Measurements from ENCODE around the gene SLC22A4.

The SLC22A4 gene

GRCh38 chr5:132262882-132263547, 31.2 kb upstream of the SLC22A4 start:
- DNase-seq (ENCODE audit: low read depth), result no peak

- DNase-seq (ENCODE audit: low read depth), result no peak
These were observed 30.5 kb upstream of the SLC22A4 start for GRCh38 chr5:132263548-132264261.

- no peak for DNase-seq (ENCODE audit: low read depth)
These were observed 29.5 kb upstream of the SLC22A4 start for GRCh38 chr5:132264546-132265335.

- no peak for DNase-seq (ENCODE audit: low read depth)
These were observed 28.7 kb upstream of the SLC22A4 start for GRCh38 chr5:132265336-132266030.

- DNase-seq (ENCODE audit: low read depth), result no peak
These were observed 28.0 kb upstream of the SLC22A4 start for GRCh38 chr5:132266031-132266835.

GRCh38 chr5:132266836-132267160, 27.4 kb upstream of the SLC22A4 start:
- no peak for DNase-seq (ENCODE audit: low read depth)

GRCh38 chr5:132267166-132267739, 26.9 kb upstream of the SLC22A4 start:
- DNase-seq (ENCODE audit: low read depth), result no peak

- DNase-seq (ENCODE audit: low read depth), result no peak
These were observed 26.0 kb upstream of the SLC22A4 start for GRCh38 chr5:132267931-132268768.

- DNase-seq (ENCODE audit: low read depth), result no peak
These were observed 25.2 kb upstream of the SLC22A4 start for GRCh38 chr5:132268769-132269551.

- no peak for DNase-seq (ENCODE audit: low read depth)
These were observed 24.4 kb upstream of the SLC22A4 start for GRCh38 chr5:132269635-132270334.

- no peak for DNase-seq (ENCODE audit: low read depth)
These were observed 23.9 kb upstream of the SLC22A4 start for GRCh38 chr5:132270335-132270665.

GRCh38 chr5:132270706-132271105, 23.5 kb upstream of the SLC22A4 start:
- no peak for DNase-seq (ENCODE audit: low read depth)

- no peak for DNase-seq (ENCODE audit: low read depth)
These were observed 22.6 kb upstream of the SLC22A4 start for GRCh38 chr5:132271251-132272246.

GRCh38 chr5:132272311-132273210, 21.6 kb upstream of the SLC22A4 start:
- DNase-seq (ENCODE audit: low read depth), result peak; percentile 68

- no peak for DNase-seq (ENCODE audit: low read depth)
These were observed 20.6 kb upstream of the SLC22A4 start for GRCh38 chr5:132273631-132274030.

GRCh38 chr5:132274050-132274792, 20.0 kb upstream of the SLC22A4 start:
- DNase-seq (ENCODE audit: low read depth), result no peak

Measured in activated T-cell treated with anti-CD3 and anti-CD28 coated beads for 1 hour (primary cell).